Kidney (tissue), 14 donors: ENCODE results near the gene MED26. TPM values are rescaled to one million over a fixed set of nuclear protein-coding genes. Genes with fewer than 3 reads are reported as not detected.

Experiments
- DNase-seq, 5 donors: peaks; one replicate each; pipeline ENCODE4 v3.0.0-alpha.2; 2013 to 2020
- FAIRE-seq: peaks from 2 replicates; lab custom pipeline; 2012; peaks lifted over from hg19 to GRCh38; lab: Jason Lieb, UNC
- H3K27ac ChIP-seq, 2 donors: one replicate each; pipeline ENCODE4 v1.7.0; 2013; ENCODE audit warnings: low read depth in 2 of 2, low read length in 2 of 2, inconsistent platforms in 1 of 2
- H3K27me3 ChIP-seq: one replicate; pipeline ENCODE4 v1.7.1; 2013; ENCODE audit warnings: low read length, inconsistent platforms; ENCODE audit not compliant: control insufficient read depth, insufficient read depth
- H3K36me3 ChIP-seq, 3 donors: one replicate each; pipeline versions ENCODE4 v1.7.0 to v1.7.1; 2013; ENCODE audit warnings: low read length in 3 of 3, control low read depth in 1 of 3, inconsistent platforms in 1 of 3; ENCODE audit not compliant: insufficient read depth in 3 of 3, control insufficient read depth in 2 of 3
- H3K4me1 ChIP-seq, 3 donors: one replicate each; pipeline versions ENCODE4 v1.7.0 to v1.7.1; 2013; ENCODE audit warnings: low read length in 3 of 3, inconsistent platforms in 1 of 3, low read depth in 1 of 3; ENCODE audit not compliant: control insufficient read depth in 2 of 3, insufficient read depth in 2 of 3
- H3K4me3 ChIP-seq, 3 donors: one replicate each; pipeline versions ENCODE4 v1.7.0 to v1.8.1; 2013; ENCODE audit warnings: low read length in 3 of 3, control low read depth in 1 of 3, inconsistent platforms in 1 of 3
- H3K9ac ChIP-seq, 3 donors: one replicate each; pipeline versions ENCODE4 v1.7.0 to v1.7.1; 2013; ENCODE audit warnings: low read length in 3 of 3, control low read depth in 1 of 3, inconsistent platforms in 1 of 3
- H3K9me3 ChIP-seq, 3 donors: one replicate each; pipeline versions ENCODE4 v1.7.0 to v1.7.1; 2013; ENCODE audit warnings: low read length in 3 of 3, control low read depth in 1 of 3, inconsistent platforms in 1 of 3; ENCODE audit not compliant: control insufficient read depth in 2 of 3, insufficient read depth in 1 of 3
- CTCF ChIP-seq: IDR thresholded peaks from 3 replicates; pipeline ENCODE4 v1.5.1; 2012; ENCODE audit warnings: mild to moderate bottlenecking, moderate library complexity, borderline replicate concordance; ENCODE audit not compliant: insufficient read depth; ENCODE audit errors: extremely low read depth
- intact Hi-C: fragments of 100-400 bp; cut with DNase I; formaldehyde crosslinking; loops from one replicate; pipeline ENCODE4 v1.11.1; 2022
- polyA plus RNA-seq: library from polyadenylated mRNA; stranded (reverse); fragments of 350-450 nt; fragmentation: Illumina TruSeq; extraction: RNeasy Lipid Tissue Mini Kit (QIAGEN cat#74804); gene quantifications from one replicate; pipeline ENCODE4 v1.2.3, GENCODE V29; 2014; ENCODE audit warnings: low read depth, low replicate concordance; ENCODE audit not compliant: insufficient read depth
- total RNA-seq: library from RNA; stranded (reverse); fragmentation: NEBNext Ultra II Directional; extraction: Animal tissue kit (Norgen Biotek cat#: 25700); gene quantifications from one replicate; pipeline ENCODE4 v1.2.1, GENCODE V29; 2021
- donor health status: control.
- donor health status: control.
- donor health status: control.
- donor health status: control.
- donor health status: control.
- donor health status: DM: yes; HTN: yes; CAD: no.
- donor health status: Normal renal cell carcinoma (clear cell type).

MED26 gene
- total and polyA plus RNA-seq, 2 donors from 2014 or later = 3.6 to 11.8 TPM

- no peak overlapping the region for H3K9ac ChIP-seq
- no peak for TF ChIP-seq CTCF
- intact Hi-C loops = no loop called here
- H3K4me1 ChIP-seq = peaks cover 0 to 2% (median 2%) of the 10 kb centered on the region in 3 donors
- H3K4me3 ChIP-seq = no peak overlapping the region
- no peaks in the 10 kb centered on the region for H3K9me3 ChIP-seq
- H3K36me3 ChIP-seq = peaks cover 5 to 44% (median 19%) of the 10 kb centered on the region in 3 donors
- H3K27me3 ChIP-seq = no peaks in the 10 kb centered on the region
- FAIRE-seq (no peak), DNase-seq (peak in 1 of 5 donors; percentile 81)
- H3K27ac ChIP-seq = no peak overlapping the region
These were observed 61.8 kb downstream of the MED26 start for GRCh38 chr19:16566161-16566560.

- no peak overlapping the region for H3K4me3 ChIP-seq
- no peaks in the 10 kb centered on the region for H3K27me3 ChIP-seq
- H3K4me1 ChIP-seq = no peaks in the 10 kb centered on the region
- FAIRE-seq (no peak), DNase-seq (no peak)
- no peak overlapping the region for H3K27ac ChIP-seq
- no peak for TF ChIP-seq CTCF
- no peak overlapping the region for H3K9ac ChIP-seq
- intact Hi-C loops = no loop called here
- peaks cover 5 to 41% (median 20%) of the 10 kb centered on the region in 3 donors for H3K36me3 ChIP-seq
- H3K9me3 ChIP-seq = no peaks in the 10 kb centered on the region
These were observed 63.2 kb downstream of the MED26 start for GRCh38 chr19:16564842-16565241.

DNA sequence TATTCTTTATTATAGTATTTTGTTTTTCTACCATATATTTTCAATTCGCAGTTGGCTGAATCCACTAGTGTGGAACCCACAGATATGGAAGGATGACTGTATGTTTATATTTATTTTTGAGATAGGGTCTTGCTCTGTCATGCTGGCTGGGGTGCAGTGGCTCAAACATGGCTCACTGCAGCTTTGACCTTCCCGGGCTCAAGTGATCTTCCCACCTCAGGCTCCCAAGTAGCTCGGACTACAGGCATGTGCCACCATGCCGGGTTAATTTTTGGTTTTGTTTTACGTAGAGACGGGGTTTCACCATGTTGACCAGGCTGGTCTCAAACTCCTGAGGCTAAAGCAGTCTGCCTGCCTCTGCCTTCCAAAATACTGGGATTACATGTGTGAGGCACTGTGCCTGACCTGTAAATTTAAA, 65.4 kb downstream of the MED26 start:
- TF ChIP-seq CTCF = no peak
- DNase-seq = no peak
- intact Hi-C loops = no loop called here
- Histone ChIP-seq H3K4me3 (no peak overlapping the region), H3K9me3 (no peaks in the 10 kb centered on the region), H3K36me3 (peaks cover 5 to 40% (median 23%) of the 10 kb centered on the region in 3 donors), H3K9ac (no peak overlapping the region), H3K4me1 (no peaks in the 10 kb centered on the region), H3K27ac (no peak overlapping the region), H3K27me3 (no peaks in the 10 kb centered on the region)
- no peak for FAIRE-seq

DNA sequence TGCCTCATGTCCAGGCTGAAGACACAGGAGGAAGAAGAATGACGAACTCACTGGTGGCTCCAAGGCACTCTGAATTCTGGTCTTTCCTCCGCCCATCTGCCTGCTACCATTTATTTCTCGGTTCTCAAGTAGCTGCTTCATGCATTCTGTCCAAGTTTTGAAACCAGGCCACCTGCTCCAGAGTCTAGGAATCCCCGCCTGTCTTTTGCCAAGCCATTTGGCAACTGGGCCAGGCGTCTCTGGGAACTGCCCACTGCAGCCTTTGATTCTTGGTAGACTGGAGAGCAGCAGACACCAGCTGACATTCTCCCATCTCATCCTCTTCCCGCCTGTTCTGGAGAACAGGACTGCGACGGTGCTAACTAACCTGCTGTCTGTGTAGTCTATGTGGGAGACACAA, 66.6 kb downstream of the MED26 start:
- no peak for DNase-seq
- Histone ChIP-seq H3K36me3 (peaks cover 8 to 27% (median 21%) of the 10 kb centered on the region in 3 donors), H3K27me3 (no peaks in the 10 kb centered on the region), H3K4me3 (no peak overlapping the region), H3K9ac (no peak overlapping the region), H3K27ac (no peak overlapping the region), H3K4me1 (no peaks in the 10 kb centered on the region), H3K9me3 (no peaks in the 10 kb centered on the region)
- FAIRE-seq = no peak
- intact Hi-C loops = no loop called here
- TF ChIP-seq CTCF = no peak
